Neural cell (in vitro differentiated cells): Measurements from ENCODE around the gene MICU1. TPM values are rescaled to one million over a fixed set of nuclear protein-coding genes. Genes with fewer than 3 reads are reported as not detected.

Source experiments
- H2AFZ ChIP-seq: fragments of 200-600, 300-800 bp; sonication (generic), shearing (Covaris generic); 2 replicates; pipeline ENCODE4 v1.6.0; 2014; ENCODE audit warnings: low read depth, mild to moderate bottlenecking, antibody characterized with exemption, low read length, moderate library complexity
- H3F3A ChIP-seq: fragments of 200-600 bp; shearing (Covaris generic); 2 replicates; pipeline ENCODE4 v1.6.1; 2016; ENCODE audit warnings: mild to moderate bottlenecking, moderate library complexity, mixed read lengths, antibody characterized with exemption, low read length; ENCODE audit not compliant: insufficient read depth, poor library complexity, severe bottlenecking
- H3K27ac ChIP-seq: fragments of 200-600, 300-800 bp; sonication (generic), shearing (Covaris generic); 2 replicates; pipeline ENCODE4 v1.5.1; 2014; ENCODE audit warnings: mild to moderate bottlenecking, low read length, moderate library complexity
- H3K27me3 ChIP-seq: fragments of 300-800, 200-600 bp; sonication (generic), shearing (Covaris generic); 2 replicates; pipeline ENCODE4 v1.6.0; 2014; ENCODE audit warnings: mild to moderate bottlenecking, low read depth, low read length, moderate library complexity; ENCODE audit not compliant: insufficient read depth
- H3K36me3 ChIP-seq: fragments of 300-800, 200-600 bp; sonication (generic), shearing (Covaris generic); 2 replicates; pipeline ENCODE4 v1.5.1; 2014; ENCODE audit warnings: mild to moderate bottlenecking, antibody characterized with exemption, low read length, moderate library complexity; ENCODE audit not compliant: insufficient read depth
- H3K4me2 ChIP-seq: fragments of 300-800, 200-600 bp; sonication (generic), shearing (Covaris generic); 2 replicates; pipeline ENCODE4 v1.6.0; 2014; ENCODE audit warnings: mild to moderate bottlenecking, low read length
- H3K4me3 ChIP-seq: fragments of 300-800, 200-600 bp; sonication (generic), shearing (Covaris generic); 2 replicates; pipeline ENCODE4 v1.5.1; 2014; ENCODE audit warnings: mild to moderate bottlenecking, low read length, moderate library complexity
- H3K79me2 ChIP-seq: fragments of 200-600 bp; shearing (Covaris generic); replicated peaks from 2 replicates; pipeline ENCODE4 v1.6.0; 2014; ENCODE audit warnings: mild to moderate bottlenecking, low read length, moderate library complexity; ENCODE audit not compliant: insufficient read depth
- H3K9ac ChIP-seq: fragments of 300-800, 200-600 bp; sonication (generic), shearing (Covaris generic); 2 replicates; pipeline ENCODE4 v1.6.1; 2016; ENCODE audit warnings: mild to moderate bottlenecking, low read length, mixed read lengths
- H3K9me2 ChIP-seq: fragments of 200-600 bp; shearing (Covaris generic); 2 replicates; pipeline ENCODE4 v1.6.1; 2016; ENCODE audit warnings: mild to moderate bottlenecking, low read length, mixed read lengths; ENCODE audit not compliant: insufficient read depth
- H3K9me3 ChIP-seq: fragments of 200-600, 300-800 bp; sonication (generic), shearing (Covaris generic); 2 replicates; pipeline ENCODE4 v1.6.1; 2016; ENCODE audit warnings: mild to moderate bottlenecking, mixed run types, low read length, moderate library complexity, mixed read lengths
- H4K20me1 ChIP-seq: fragments of 200-600 bp; shearing (Covaris generic); 2 replicates; pipeline ENCODE4 v1.6.1; 2016; ENCODE audit warnings: mild to moderate bottlenecking, mixed run types; ENCODE audit not compliant: insufficient read depth
- CTCF ChIP-seq: fragments of 450-650 bp; IDR thresholded peaks from 2 replicates; pipeline ENCODE4 v1.5.1; 2014; ENCODE audit warnings: antibody characterized with exemption, mild to moderate bottlenecking, moderate library complexity; ENCODE audit not compliant: poor library complexity, severe bottlenecking
- EP300 ChIP-seq: fragments of 450-650 bp; conservative IDR thresholded peaks from 2 replicates; pipeline ENCODE4 v1.6.1; 2014; ENCODE audit warnings: antibody characterized with exemption, mild to moderate bottlenecking, moderate library complexity; ENCODE audit not compliant: poor library complexity, severe bottlenecking
- EZH2 ChIP-seq: fragments of 200-600, 300-800 bp; shearing (Covaris generic), sonication (generic); IDR thresholded peaks from 2 replicates; pipeline ENCODE4 v1.6.1; 2014; ENCODE audit warnings: antibody characterized with exemption, low read length, borderline replicate concordance, mild to moderate bottlenecking; ENCODE audit not compliant: insufficient read depth, poor library complexity, severe bottlenecking
- MXI1 ChIP-seq: fragments of 450-650 bp; conservative IDR thresholded peaks from 2 replicates; pipeline ENCODE4 v1.6.1; 2014; ENCODE audit warnings: antibody characterized with exemption, mild to moderate bottlenecking; ENCODE audit not compliant: poor library complexity, severe bottlenecking
- POLR2AphosphoS5 ChIP-seq: IDR thresholded peaks from 2 replicates; pipeline ENCODE4 v1.6.1; 2012
- RAD21 ChIP-seq: fragments of 450-650 bp; conservative IDR thresholded peaks from 2 replicates; pipeline ENCODE4 v1.6.1; 2014; ENCODE audit warnings: antibody characterized with exemption, mild to moderate bottlenecking, moderate library complexity
- REST ChIP-seq: IDR thresholded peaks from 2 replicates; pipeline ENCODE4 v1.6.1; 2012; ENCODE audit warnings: borderline replicate concordance
- SMC3 ChIP-seq: fragments of 450-650 bp; conservative IDR thresholded peaks from 2 replicates; pipeline ENCODE4 v1.6.1; 2014; ENCODE audit warnings: antibody characterized with exemption, mild to moderate bottlenecking, moderate library complexity; ENCODE audit not compliant: poor library complexity
- TAF1 ChIP-seq: IDR thresholded peaks from 2 replicates; pipeline ENCODE4 v1.6.1; 2012; ENCODE audit warnings: low read depth
- polyA plus RNA-seq: library from polyadenylated mRNA; depleted of rRNA; stranded (reverse); fragments of >200 nt; gene quantifications from 2 replicates; pipeline ENCODE4 v1.2.3, GENCODE V29; 2014

The MICU1 gene
- polyA plus RNA-seq, 1 donor from 2014 or later: 86.0 TPM

GRCh38 chr10:72511459-72511858 lies 114.4 kb downstream of the MICU1 start:
- no peaks in the 10 kb centered on the region for H3K36me3 ChIP-seq
- H3K27me3 ChIP-seq: no peaks in the 10 kb centered on the region
- H2AFZ ChIP-seq: no peak overlapping the region
- H3K9me3 ChIP-seq: no peaks in the 10 kb centered on the region
- H3K4me3 ChIP-seq: no peak overlapping the region
- H3K27ac ChIP-seq: no peak overlapping the region
- no peak for TF ChIP-seq POLR2AphosphoS5
- no peak for TF ChIP-seq EP300
- no peak for TF ChIP-seq MXI1
- TF ChIP-seq TAF1: no peak
- TF ChIP-seq CTCF: no peak
- no peak for TF ChIP-seq RAD21
- no peak for TF ChIP-seq SMC3
- no peak for TF ChIP-seq EZH2
- TF ChIP-seq REST: no peak
- no peaks in the 10 kb centered on the region for H3F3A ChIP-seq
- no peak overlapping the region for H3K4me2 ChIP-seq
- H3K79me2 ChIP-seq: no peaks in the 10 kb centered on the region
- no peak overlapping the region for H3K9ac ChIP-seq
- H4K20me1 ChIP-seq: no peaks in the 10 kb centered on the region
- H3K9me2 ChIP-seq: no peaks in the 10 kb centered on the region

GRCh38 chr10:72509941-72510340 lies 115.9 kb downstream of the MICU1 start:
- H3F3A ChIP-seq: no peaks in the 10 kb centered on the region

More at GRCh38 chr10:72509941-72510340, 115.9 kb downstream of the MICU1 start:
- H3K27ac ChIP-seq: no peak overlapping the region
- no peaks in the 10 kb centered on the region for H3K27me3 ChIP-seq
- no peaks in the 10 kb centered on the region for H3K36me3 ChIP-seq
- H3K9me3 ChIP-seq: no peaks in the 10 kb centered on the region
- H2AFZ ChIP-seq: no peak overlapping the region
- no peaks in the 10 kb centered on the region for H3K79me2 ChIP-seq
- no peaks in the 10 kb centered on the region for H4K20me1 ChIP-seq
- no peak overlapping the region for H3K4me2 ChIP-seq
- no peaks in the 10 kb centered on the region for H3K9me2 ChIP-seq
- H3K9ac ChIP-seq: no peak overlapping the region
- no peak overlapping the region for H3K4me3 ChIP-seq
- TF ChIP-seq EZH2 (no peak), RAD21 (no peak), TAF1 (no peak), SMC3 (no peak), POLR2AphosphoS5 (no peak), CTCF (no peak), REST (no peak), EP300 (no peak), MXI1 (no peak)
